Activated CD8-positive, alpha-beta memory T cell treated with anti-CD3 and anti-CD28 coated beads, Interleukin-2, amount 10 ng/mL, durations not matched to agents 7 days and 5 days (primary cell): Measurements from ENCODE around the gene CCDC188. TPM values are rescaled to one million over a fixed set of nuclear protein-coding genes. Genes with fewer than 3 reads are reported as not detected.

Experiments
- ATAC-seq: fragments of 150-1000 bp; cut with Tn5 transposase; one replicate; pipeline ENCODE4 v1.10.0; 2021; ENCODE audit warnings: moderate library complexity
- CTCF ChIA-PET: fragments of 350-600 bp; sonication (Branson Sonifier 250); formaldehyde crosslinking; loops from one replicate; lab custom pipeline; 2021; ENCODE audit warnings: antibody characterized with exemption; lab: Charles Lee
- DNase-seq: peaks from one replicate; pipeline ENCODE4 v3.0.0-alpha.2; 2020
- H3K27ac Mint-ChIP-seq: one replicate; pipeline ENCODE4 v1.8.0; 2021; ENCODE audit warnings: mild to moderate bottlenecking, mixed read lengths
- H3K27me3 Mint-ChIP-seq: one replicate; pipeline ENCODE4 v1.8.0; 2021; ENCODE audit warnings: mixed read lengths
- H3K36me3 Mint-ChIP-seq: one replicate; pipeline ENCODE4 v1.8.0; 2021; ENCODE audit warnings: mild to moderate bottlenecking, mixed read lengths
- H3K4me1 Mint-ChIP-seq: one replicate; pipeline ENCODE4 v1.8.0; 2021; ENCODE audit warnings: mixed read lengths
- H3K4me3 Mint-ChIP-seq: one replicate; pipeline ENCODE4 v1.8.0; 2021; ENCODE audit warnings: mild to moderate bottlenecking, moderate library complexity, mixed read lengths
- H3K9me3 Mint-ChIP-seq: one replicate; pipeline ENCODE4 v1.8.0; 2022; ENCODE audit warnings: low read depth, mixed read lengths
- total RNA-seq, 2 experiments: library from RNA; stranded (reverse); gene quantifications; one replicate each; pipeline ENCODE4 v1.2.3, GENCODE V29; 2021

CCDC188 gene
- total RNA-seq, 2 experiments from 2014 or later, result not detected

- ATAC-seq (no peak), DNase-seq (no peak)
- no peaks in the 10 kb centered on the region for H3K9me3 Mint-ChIP-seq
- H3K4me3 Mint-ChIP-seq, result no peak overlapping the region
- CTCF ChIA-PET, result interaction anchor here (1.1 to 2.3 kb wide), 7 partner anchors 13 to 162 kb away, joined by 3 to 19 read pairs (median 3); no protein-coding TSS in a partner anchor
- H3K27ac Mint-ChIP-seq, result peak overlapping the region; percentile 9
- peaks cover 12% of the 10 kb centered on the region for H3K36me3 Mint-ChIP-seq
- no peaks in the 10 kb centered on the region for H3K27me3 Mint-ChIP-seq
- peaks cover 32% of the 10 kb centered on the region for H3K4me1 Mint-ChIP-seq
Observed at GRCh38 chr22:20109411-20110358, 41.2 kb downstream of the CCDC188 start.

GRCh38 chr22:20108757-20109230 is 42.1 kb downstream of the CCDC188 start:
- CTCF ChIA-PET, result interaction anchor here (1.2 to 1.3 kb wide), 2 partner anchors 23 to 161 kb away, joined by 3 to 4 read pairs; no protein-coding TSS in a partner anchor
- Mint-ChIP-seq H3K36me3 (peaks cover 8% of the 10 kb centered on the region), H3K4me1 (peaks cover 24% of the 10 kb centered on the region), H3K27me3 (no peaks in the 10 kb centered on the region), H3K27ac (peak overlapping the region; percentile 52), H3K4me3 (no peak overlapping the region), H3K9me3 (no peaks in the 10 kb centered on the region)
- no peak for ATAC-seq
- no peak for DNase-seq

- Mint-ChIP-seq H3K27ac (peak overlapping the region; percentile 69), H3K9me3 (no peaks in the 10 kb centered on the region), H3K36me3 (peaks cover 11% of the 10 kb centered on the region), H3K4me1 (peaks cover 23% of the 10 kb centered on the region), H3K4me3 (no peak overlapping the region), H3K27me3 (no peaks in the 10 kb centered on the region)
- ATAC-seq (no peak), DNase-seq (no peak)
- CTCF ChIA-PET, result interaction anchor here (1.2 kb wide), 1 partner anchor 22 kb away, joined by 4 read pairs; no protein-coding TSS in a partner anchor
Observed at GRCh38 chr22:20107951-20108756, 42.7 kb downstream of the CCDC188 start.

GRCh38 chr22:20107471-20107901 is 43.4 kb downstream of the CCDC188 start:
- ATAC-seq (no peak), DNase-seq (no peak)
- CTCF ChIA-PET, result no interaction called here
- Mint-ChIP-seq H3K36me3 (peaks cover 13% of the 10 kb centered on the region), H3K4me1 (peaks cover 20% of the 10 kb centered on the region), H3K4me3 (no peak overlapping the region), H3K9me3 (no peaks in the 10 kb centered on the region), H3K27me3 (no peaks in the 10 kb centered on the region), H3K27ac (peak overlapping the region; percentile 69)

- Mint-ChIP-seq H3K4me3 (no peak overlapping the region), H3K36me3 (peaks cover 15% of the 10 kb centered on the region), H3K4me1 (peaks cover 19% of the 10 kb centered on the region), H3K27me3 (no peaks in the 10 kb centered on the region), H3K9me3 (no peaks in the 10 kb centered on the region), H3K27ac (no peak overlapping the region)
- ATAC-seq (no peak), DNase-seq (no peak)
- CTCF ChIA-PET, result no interaction called here
Observed at GRCh38 chr22:20106849-20107237, 44.0 kb downstream of the CCDC188 start.

- CTCF ChIA-PET, result no interaction called here
- H3K4me3 Mint-ChIP-seq, result no peak overlapping the region
- ATAC-seq (no peak), DNase-seq (no peak)
- H3K9me3 Mint-ChIP-seq, result no peaks in the 10 kb centered on the region
- no peaks in the 10 kb centered on the region for H3K27me3 Mint-ChIP-seq
- peaks cover 16% of the 10 kb centered on the region for H3K36me3 Mint-ChIP-seq
- H3K27ac Mint-ChIP-seq, result no peak overlapping the region
- peaks cover 18% of the 10 kb centered on the region for H3K4me1 Mint-ChIP-seq
Observed at GRCh38 chr22:20106205-20106848, 44.5 kb downstream of the CCDC188 start.

- H3K27ac Mint-ChIP-seq, result peak overlapping the region; percentile 41
- no peaks in the 10 kb centered on the region for H3K9me3 Mint-ChIP-seq
- CTCF ChIA-PET, result no interaction called here
- DNase-seq (no peak), ATAC-seq (no peak)
- H3K27me3 Mint-ChIP-seq, result no peaks in the 10 kb centered on the region
- H3K36me3 Mint-ChIP-seq, result peaks cover 13% of the 10 kb centered on the region
- no peak overlapping the region for H3K4me3 Mint-ChIP-seq
- peaks cover 18% of the 10 kb centered on the region for H3K4me1 Mint-ChIP-seq
Observed at GRCh38 chr22:20105456-20106204, 45.2 kb downstream of the CCDC188 start.

- Mint-ChIP-seq H3K4me3 (no peak overlapping the region), H3K27ac (peak overlapping the region; percentile 85), H3K4me1 (peaks cover 47% of the 10 kb centered on the region), H3K27me3 (no peaks in the 10 kb centered on the region), H3K36me3 (peaks cover 34% of the 10 kb centered on the region), H3K9me3 (no peaks in the 10 kb centered on the region)
- DNase-seq (no peak), ATAC-seq (no peak)
- CTCF ChIA-PET, result interaction anchor here (1.5 to 3.2 kb wide), 3 partner anchors 9 to 16 kb away, joined by 5 to 21 read pairs (median 9); partner anchors contain the start of genes RANBP1 and TRMT2A
Observed at GRCh38 chr22:20102203-20102780, 48.6 kb downstream of the CCDC188 start.

- no peak for DNase-seq
- no peak overlapping the region for H3K4me3 Mint-ChIP-seq
Observed at GRCh38 chr22:20101638-20102037, 49.2 kb downstream of the CCDC188 start.

GRCh38 chr22:20099099-20099711 is 51.6 kb downstream of the CCDC188 start:
- CTCF ChIA-PET, result no interaction called here
- Mint-ChIP-seq H3K4me1 (peaks cover 66% of the 10 kb centered on the region), H3K36me3 (peaks cover 64% of the 10 kb centered on the region)

More at GRCh38 chr22:20101638-20102037, 49.2 kb downstream of the CCDC188 start:
- H3K27me3 Mint-ChIP-seq, result no peaks in the 10 kb centered on the region
- peaks cover 51% of the 10 kb centered on the region for H3K4me1 Mint-ChIP-seq
- CTCF ChIA-PET, result interaction anchor here (0.7 to 3.2 kb wide), 6 partner anchors 10 to 146 kb away, joined by 3 to 21 read pairs (median 5); partner anchors contain the start of genes RANBP1 and TRMT2A
- ATAC-seq, result no peak
- H3K27ac Mint-ChIP-seq, result peak overlapping the region; percentile 85
- peaks cover 41% of the 10 kb centered on the region for H3K36me3 Mint-ChIP-seq
- peaks cover 4% of the 10 kb centered on the region for H3K9me3 Mint-ChIP-seq

More at GRCh38 chr22:20099099-20099711, 51.6 kb downstream of the CCDC188 start:
- Mint-ChIP-seq H3K27ac (peak overlapping the region; percentile 85), H3K27me3 (no peaks in the 10 kb centered on the region), H3K9me3 (peaks cover 4% of the 10 kb centered on the region), H3K4me3 (peak overlapping the region; percentile 40)
- ATAC-seq (no peak), DNase-seq (no peak)
